HepG2 (cell line): ENCODE results near the gene ABTB2. TPM values are rescaled to one million over a fixed set of nuclear protein-coding genes. Genes with fewer than 3 reads are reported as not detected.
A peak's percentile ranks its signal among the peaks of the same experiment; 100 is the strongest.

Experiments used
- BORCS8-MEF2B ChIP-seq: sonication (generic); formaldehyde crosslinking; IDR thresholded peaks from 2 replicates; pipeline ENCODE4 v1.8.0; 2022; ENCODE audit warnings: mild to moderate bottlenecking, missing genetic modification reagents
- CAMTA2 ChIP-seq: sonication (generic); formaldehyde crosslinking; IDR thresholded peaks from 2 replicates; pipeline ENCODE4 v1.4.0; 2020; ENCODE audit warnings: mild to moderate bottlenecking, missing genetic modification reagents, borderline replicate concordance
- EHMT2 ChIP-seq: fragments of 200-600 bp; sonication (generic); IDR thresholded peaks from 2 replicates; pipeline ENCODE4 v1.7.0; 2017; ENCODE audit warnings: antibody characterized with exemption, low read depth, low read length, borderline replicate concordance
- HMG20B ChIP-seq: conservative IDR thresholded peaks from 2 replicates; pipeline ENCODE4 v1.6.1; 2016; ENCODE audit warnings: missing genetic modification reagents, missing compliant biosample characterization
- HNRNPH1 ChIP-seq: fragments of 200-400 bp; formaldehyde crosslinking; optimal IDR thresholded peaks from 2 replicates; pipeline ENCODE3; 2017; ENCODE audit warnings: mild to moderate bottlenecking, low read depth, low read length
- JARID2 ChIP-seq: sonication (generic); formaldehyde crosslinking; IDR thresholded peaks from 2 replicates; pipeline ENCODE4 v1.8.1; 2023; ENCODE audit warnings: missing genetic modification reagents, inconsistent platforms; ENCODE audit not compliant: insufficient replicate concordance
- MAX ChIP-seq: IDR thresholded peaks from 2 replicates; pipeline ENCODE4 v1.6.1; 2012; ENCODE audit warnings: inconsistent platforms
- NFATC3 ChIP-seq: sonication (generic); formaldehyde crosslinking; IDR thresholded peaks from 2 replicates; pipeline ENCODE4 v1.5.1; 2020; ENCODE audit warnings: mild to moderate bottlenecking, missing genetic modification reagents
- NKX3-1 ChIP-seq: sonication (generic); formaldehyde crosslinking; IDR thresholded peaks from 2 replicates; pipeline ENCODE4 v1.5.0; 2020; ENCODE audit warnings: missing genetic modification reagents
- NR2C2 ChIP-seq: sonication (generic); formaldehyde crosslinking; IDR thresholded peaks from 2 replicates; pipeline ENCODE4 v1.4.0; 2020; ENCODE audit warnings: missing genetic modification reagents, mild to moderate bottlenecking, moderate library complexity, borderline replicate concordance
- POLR2AphosphoS2 ChIP-seq: IDR thresholded peaks from 2 replicates; pipeline ENCODE4 v1.6.1; 2011; ENCODE audit warnings: low read depth, low read length, improper control_type of control experiment
- REPIN1 ChIP-seq: sonication (generic); formaldehyde crosslinking; IDR thresholded peaks from 2 replicates; pipeline ENCODE4 v1.8.0; 2022; ENCODE audit warnings: missing genetic modification reagents, low read depth, mild to moderate bottlenecking, borderline replicate concordance
- RXRA ChIP-seq: sonication (generic); formaldehyde crosslinking; IDR thresholded peaks from 2 replicates; pipeline ENCODE4 v1.5.1; 2020; ENCODE audit warnings: missing genetic modification reagents
- SP4 ChIP-seq: sonication (generic); formaldehyde crosslinking; IDR thresholded peaks from 2 replicates; pipeline ENCODE4 v1.8.1; 2023; ENCODE audit warnings: mild to moderate bottlenecking, missing genetic modification reagents
- ZFP36L1 ChIP-seq: sonication (generic); formaldehyde crosslinking; IDR thresholded peaks from 2 replicates; pipeline ENCODE4 v1.8.0; 2022; ENCODE audit warnings: mild to moderate bottlenecking, missing genetic modification reagents, moderate library complexity
- ZFP37 ChIP-seq: sonication (generic); formaldehyde crosslinking; IDR thresholded peaks from 2 replicates; pipeline ENCODE4 v1.4.0; 2020; ENCODE audit warnings: missing genetic modification reagents, borderline replicate concordance
- ZMAT3 ChIP-seq: sonication (generic); formaldehyde crosslinking; conservative IDR thresholded peaks from 2 replicates; pipeline ENCODE4 v1.7.0; 2021; ENCODE audit warnings: missing genetic modification reagents
- ZNF232 ChIP-seq: sonication (generic); formaldehyde crosslinking; IDR thresholded peaks from 2 replicates; pipeline ENCODE4 v1.4.0; 2020; ENCODE audit warnings: missing genetic modification reagents, borderline replicate concordance
- ZNF496 ChIP-seq: sonication (generic); formaldehyde crosslinking; IDR thresholded peaks from 2 replicates; pipeline ENCODE4 v1.8.1; 2023; ENCODE audit warnings: mild to moderate bottlenecking, moderate library complexity, missing genetic modification reagents; ENCODE audit not compliant: insufficient replicate concordance
- ZNF749 ChIP-seq: sonication (generic); formaldehyde crosslinking; IDR thresholded peaks from 2 replicates; pipeline ENCODE4 v1.8.0; 2022; ENCODE audit warnings: mild to moderate bottlenecking, missing genetic modification reagents, moderate library complexity, borderline replicate concordance
- polyA plus RNA-seq, 8 experiments: library from polyadenylated mRNA; depleted of rRNA in 3 of 8; stranded (reverse) in 7 of 8; unstranded in 1 of 8; fragments of >200 nt; fragmentation: Illumina TruSeq in 4 of 8; extraction: Trizol in 4 of 8; gene quantifications; 2 replicates each; pipeline versions ENCODE4 v1.2.1 to v1.2.3, GENCODE V29; 2011 to 2016; ENCODE audit warnings: low read depth in 4 of 8, missing spikeins in 1 of 8, mixed read lengths in 1 of 8; ENCODE audit not compliant: insufficient read depth in 1 of 8
- total RNA-seq, 5 experiments: library from RNA; depleted of rRNA; stranded (reverse); fragments of >200 nt; fragmentation: Illumina TruSeq; extraction: Trizol; gene quantifications; 2 replicates each; pipeline ENCODE4 v1.2.3, GENCODE V29; 2016; ENCODE audit warnings: low read depth in 1 of 5
- TF ChIP-seq, protein P1 (sequence below): sonication (generic); formaldehyde crosslinking; IDR thresholded peaks from 2 replicates; pipeline ENCODE4 v1.9.0; 2021; ENCODE audit warnings: missing genetic modification reagents, borderline replicate concordance
- TF ChIP-seq, protein P2 (sequence below): sonication (generic); formaldehyde crosslinking; conservative IDR thresholded peaks from 2 replicates; pipeline ENCODE4 v1.4.0; 2020; ENCODE audit warnings: missing genetic modification reagents
- TF ChIP-seq, protein P3 (sequence below): sonication (generic); formaldehyde crosslinking; IDR thresholded peaks from 2 replicates; pipeline ENCODE4 v1.8.0; 2022; ENCODE audit warnings: missing genetic modification reagents, low read depth, mild to moderate bottlenecking, borderline replicate concordance
- TF ChIP-seq, protein P4 (sequence below): sonication (generic); formaldehyde crosslinking; IDR thresholded peaks from 2 replicates; pipeline ENCODE4 v1.5.1; 2020; ENCODE audit warnings: missing genetic modification reagents, mild to moderate bottlenecking, borderline replicate concordance

ABTB2 gene
- total and polyA plus RNA-seq, 2 of the 13 experiments (the other 11 are each of a cell fraction or from before 2014, with no cell fraction given), result 5.1 to 15.4 TPM

GRCh38 chr11:34308913-34309585 lies 48.8 kb downstream of the ABTB2 start (continued):
- TF ChIP-seq, protein P1, sequence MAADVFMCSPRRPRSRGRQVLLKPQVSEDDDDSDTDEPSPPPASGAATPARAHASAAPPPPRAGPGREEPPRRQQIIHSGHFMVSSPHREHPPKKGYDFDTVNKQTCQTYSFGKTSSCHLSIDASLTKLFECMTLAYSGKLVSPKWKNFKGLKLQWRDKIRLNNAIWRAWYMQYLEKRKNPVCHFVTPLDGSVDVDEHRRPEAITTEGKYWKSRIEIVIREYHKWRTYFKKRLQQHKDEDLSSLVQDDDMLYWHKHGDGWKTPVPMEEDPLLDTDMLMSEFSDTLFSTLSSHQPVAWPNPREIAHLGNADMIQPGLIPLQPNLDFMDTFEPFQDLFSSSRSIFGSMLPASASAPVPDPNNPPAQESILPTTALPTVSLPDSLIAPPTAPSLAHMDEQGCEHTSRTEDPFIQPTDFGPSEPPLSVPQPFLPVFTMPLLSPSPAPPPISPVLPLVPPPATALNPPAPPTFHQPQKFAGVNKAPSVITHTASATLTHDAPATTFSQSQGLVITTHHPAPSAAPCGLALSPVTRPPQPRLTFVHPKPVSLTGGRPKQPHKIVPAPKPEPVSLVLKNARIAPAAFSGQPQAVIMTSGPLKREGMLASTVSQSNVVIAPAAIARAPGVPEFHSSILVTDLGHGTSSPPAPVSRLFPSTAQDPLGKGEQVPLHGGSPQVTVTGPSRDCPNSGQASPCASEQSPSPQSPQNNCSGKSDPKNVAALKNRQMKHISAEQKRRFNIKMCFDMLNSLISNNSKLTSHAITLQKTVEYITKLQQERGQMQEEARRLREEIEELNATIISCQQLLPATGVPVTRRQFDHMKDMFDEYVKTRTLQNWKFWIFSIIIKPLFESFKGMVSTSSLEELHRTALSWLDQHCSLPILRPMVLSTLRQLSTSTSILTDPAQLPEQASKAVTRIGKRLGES (CRISPR knock-in tag), result no peak
- 0 out of 2 replicates have a peak, but pooled peaks have one; percentile 14 for TF ChIP-seq ZMAT3 (CRISPR knock-in tag)
- TF ChIP-seq, protein P2, sequence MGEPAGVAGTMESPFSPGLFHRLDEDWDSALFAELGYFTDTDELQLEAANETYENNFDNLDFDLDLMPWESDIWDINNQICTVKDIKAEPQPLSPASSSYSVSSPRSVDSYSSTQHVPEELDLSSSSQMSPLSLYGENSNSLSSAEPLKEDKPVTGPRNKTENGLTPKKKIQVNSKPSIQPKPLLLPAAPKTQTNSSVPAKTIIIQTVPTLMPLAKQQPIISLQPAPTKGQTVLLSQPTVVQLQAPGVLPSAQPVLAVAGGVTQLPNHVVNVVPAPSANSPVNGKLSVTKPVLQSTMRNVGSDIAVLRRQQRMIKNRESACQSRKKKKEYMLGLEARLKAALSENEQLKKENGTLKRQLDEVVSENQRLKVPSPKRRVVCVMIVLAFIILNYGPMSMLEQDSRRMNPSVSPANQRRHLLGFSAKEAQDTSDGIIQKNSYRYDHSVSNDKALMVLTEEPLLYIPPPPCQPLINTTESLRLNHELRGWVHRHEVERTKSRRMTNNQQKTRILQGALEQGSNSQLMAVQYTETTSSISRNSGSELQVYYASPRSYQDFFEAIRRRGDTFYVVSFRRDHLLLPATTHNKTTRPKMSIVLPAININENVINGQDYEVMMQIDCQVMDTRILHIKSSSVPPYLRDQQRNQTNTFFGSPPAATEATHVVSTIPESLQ (CRISPR knock-in tag), result 0 out of 2 replicates have a peak, but pooled peaks have one; percentile 34
- no peak for TF ChIP-seq HNRNPH1
- TF ChIP-seq POLR2AphosphoS2, result no peak
- no peak for TF ChIP-seq SP4 (CRISPR knock-in tag)
- TF ChIP-seq MAX, result no peak
- TF ChIP-seq, protein P3, sequence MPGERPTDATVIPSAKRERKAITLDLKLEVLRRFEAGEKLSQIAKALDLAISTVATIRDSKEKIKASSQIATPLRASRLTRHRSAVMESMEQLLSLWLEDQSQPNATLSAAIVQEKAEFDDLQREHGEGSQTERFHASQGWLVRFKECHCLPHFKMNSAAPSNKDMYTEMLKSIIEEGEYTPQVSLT (CRISPR knock-in tag), result no peak
- TF ChIP-seq ZFP36L1 (CRISPR knock-in tag), result no peak; the same call in 1 of the 2 replicates
- peak; percentile 15; the same call in 1 of the 2 replicates for TF ChIP-seq EHMT2
- no peak for TF ChIP-seq BORCS8-MEF2B
- TF ChIP-seq HMG20B (CRISPR knock-in tag), result 0 out of 2 replicates have a peak, but pooled peaks have one; percentile 36
- TF ChIP-seq JARID2 (CRISPR knock-in tag), result no peak
- TF ChIP-seq REPIN1 (CRISPR knock-in tag), result no peak
- no peak for TF ChIP-seq NKX3-1 (CRISPR knock-in tag)
- no peak for TF ChIP-seq ZNF496 (CRISPR knock-in tag)
- TF ChIP-seq, protein P4, sequence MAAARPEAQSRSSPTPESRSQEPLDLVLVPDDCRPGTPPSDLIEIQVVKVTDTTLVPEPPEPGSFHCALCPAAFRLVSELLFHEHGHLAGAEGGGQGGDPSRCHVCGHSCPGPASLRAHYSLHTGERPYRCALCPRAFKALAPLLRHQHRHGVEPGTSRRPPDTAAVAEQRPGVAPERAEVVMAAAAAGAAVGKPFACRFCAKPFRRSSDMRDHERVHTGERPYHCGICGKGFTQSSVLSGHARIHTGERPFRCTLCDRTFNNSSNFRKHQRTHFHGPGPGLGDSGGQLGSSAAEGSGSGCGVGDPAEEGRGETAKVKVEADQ (CRISPR knock-in tag), result no peak; the same call in 1 of the 2 replicates
- TF ChIP-seq ZNF232, result no peak
- TF ChIP-seq ZFP37 (CRISPR knock-in tag), result no peak
- TF ChIP-seq CAMTA2, result no peak
- TF ChIP-seq ZNF749 (CRISPR knock-in tag), result no peak
- peak; percentile 51; the same call in 1 of the 2 replicates for TF ChIP-seq RXRA (CRISPR knock-in tag)
- no peak for TF ChIP-seq NFATC3 (CRISPR knock-in tag)
- TF ChIP-seq NR2C2 (CRISPR knock-in tag), result peak; percentile 93
